ENCODE measurements around the gene FXYD4. TPM values are rescaled to one million over a fixed set of nuclear protein-coding genes. Genes with fewer than 3 reads are reported as not detected.
"Not testable (repeated sequence)": the region's sequence is repeated elsewhere in the genome, so short reads cannot be mapped to it uniquely, and the experiment has no call there.

FXYD4 gene
- total RNA-seq, 2 experiments from 2014 or later = not detected

GRCh38 chr10:43420369-43421200 is 49.1 kb downstream of the FXYD4 start:
- Mint-ChIP-seq H3K4me3 (peak overlapping the region; percentile 82), H3K36me3 (ENCODE audit: low read depth) (no peaks in the 10 kb centered on the region), H3K4me1 (peaks cover 55% of the 10 kb centered on the region), H3K27ac (peak overlapping the region; percentile 99), H3K9me3 (no peaks in the 10 kb centered on the region), H3K27me3 (no peaks in the 10 kb centered on the region)
- ChIA-PET POLR2A (interaction anchor here (0.7 to 1.6 kb wide), 2 partner anchors 11 to 285 kb away, joined by 4 read pairs; partner anchors contain the start of gene HNRNPF), CTCF (interaction anchor here (0.9 to 1.4 kb wide), 2 partner anchors 11 to 13 kb away, joined by 5 to 7 read pairs; partner anchors contain the start of gene HNRNPF)
- peak; percentile 87 for DNase-seq

- no peaks in the 10 kb centered on the region for H3K27me3 Mint-ChIP-seq
- H3K9me3 Mint-ChIP-seq = no peaks in the 10 kb centered on the region
- no peaks in the 10 kb centered on the region for H3K36me3 Mint-ChIP-seq (ENCODE audit: low read depth)
- H3K4me1 Mint-ChIP-seq = peaks cover 59% of the 10 kb centered on the region
- DNase-seq = no peak
- peak overlapping the region; percentile 82 for H3K4me3 Mint-ChIP-seq
- CTCF ChIA-PET = interaction anchor here (0.7 kb wide), 1 partner anchor 41 kb away, joined by 3 read pairs; no protein-coding TSS in a partner anchor
- POLR2A ChIA-PET = interaction anchor here (1.6 kb wide), 1 partner anchor 12 kb away, joined by 4 read pairs; the partner anchor contains the start of gene HNRNPF
- H3K27ac Mint-ChIP-seq = peak overlapping the region; percentile 99
These were observed 49.7 kb downstream of the FXYD4 start for GRCh38 chr10:43421201-43421507.

GRCh38 chr10:43421519-43421918 is 50.1 kb downstream of the FXYD4 start:
- ChIA-PET POLR2A (no interaction called here), CTCF (interaction anchor here (0.7 kb wide), 1 partner anchor 41 kb away, joined by 3 read pairs; no protein-coding TSS in a partner anchor)
- H3K36me3 Mint-ChIP-seq (ENCODE audit: low read depth) = no peaks in the 10 kb centered on the region
- no peaks in the 10 kb centered on the region for H3K27me3 Mint-ChIP-seq
- peak overlapping the region; percentile 41 for H3K4me3 Mint-ChIP-seq
- H3K4me1 Mint-ChIP-seq = peaks cover 61% of the 10 kb centered on the region
- no peak for DNase-seq
- H3K27ac Mint-ChIP-seq = peak overlapping the region; percentile 99
- H3K9me3 Mint-ChIP-seq = no peaks in the 10 kb centered on the region

GRCh38 chr10:43421944-43422343 is 50.5 kb downstream of the FXYD4 start:
- H3K36me3 Mint-ChIP-seq (ENCODE audit: low read depth); H3K9me3 Mint-ChIP-seq; H3K27me3 Mint-ChIP-seq; DNase-seq; POLR2A ChIA-PET: not testable (repeated sequence)
- H3K4me3 Mint-ChIP-seq = peak overlapping the region; percentile 41
- CTCF ChIA-PET = interaction anchor here (0.7 kb wide), 1 partner anchor 42 kb away, joined by 3 read pairs; no protein-coding TSS in a partner anchor
- peak overlapping the region; percentile 99 for H3K27ac Mint-ChIP-seq
- H3K4me1 Mint-ChIP-seq = peaks cover 61% of the 10 kb centered on the region

GRCh38 chr10:43424416-43424815 is 53.0 kb downstream of the FXYD4 start:
- Mint-ChIP-seq H3K9me3 (no peaks in the 10 kb centered on the region), H3K36me3 (ENCODE audit: low read depth) (no peaks in the 10 kb centered on the region), H3K4me3 (no peak overlapping the region), H3K4me1 (peaks cover 55% of the 10 kb centered on the region), H3K27me3 (no peaks in the 10 kb centered on the region), H3K27ac (peak overlapping the region; percentile 31)
- ChIA-PET POLR2A (no interaction called here), CTCF (interaction anchor here (0.6 to 0.8 kb wide), 2 partner anchors 12 to 42 kb away, joined by 3 read pairs; no protein-coding TSS in a partner anchor)
- DNase-seq = no peak

Other genes starting within 250 kb of the FXYD4 start
- gene CSGALNACT2, start 233.2 kb upstream of the FXYD4 start, total RNA-seq = 10 to 100 TPM; 36.2 to 41.0 TPM
- gene RASGEF1A, start 104.6 kb upstream of the FXYD4 start, total RNA-seq = 1 to 10 TPM; 1.6 to 2.3 TPM
- gene HNRNPF, start 37.5 kb downstream of the FXYD4 start, total RNA-seq = 100 to 1,000 TPM; 464 to 481 TPM
- gene ZNF487, start 65.5 kb downstream of the FXYD4 start, total RNA-seq = 1 to 10 TPM; 3.8 to 5.6 TPM
- under 1 TPM; 0.45 to 0.73 TPM for gene ZNF239, start 203.0 kb downstream of the FXYD4 start, total RNA-seq
- 1 to 10 TPM; 3.4 to 4.2 TPM for gene ZNF485, start 234.8 kb downstream of the FXYD4 start, total RNA-seq

All from activated CD4-positive, alpha-beta T cell treated with anti-CD3 and anti-CD28 coated beads, Interleukin-2, amount 10 ng/mL, durations not matched to agents 7 days and 5 days (primary cell).